SK-N-SH treated with all-trans-retinoic acid at 6 μM for 48 hours (cell line): ENCODE results near the gene MTFP1.

Experiments used
- ATAC-seq: fragments of 200-7000 bp; cut with Tn5 transposase; 3 replicates; pipeline ENCODE4 v1.9.1; 2020; ENCODE audit warnings: mild to moderate bottlenecking, moderate library complexity
- BACH2 ChIP-seq: fragments of 250-450 bp; sonication (Bioruptor Pico); IDR thresholded peaks from 2 replicates; pipeline ENCODE4 v1.9.0; 2021; ENCODE audit warnings: mild to moderate bottlenecking, borderline replicate concordance
- CSDC2 ChIP-seq: fragments of 250-450 bp; sonication (Bioruptor Pico); IDR thresholded peaks from 2 replicates; pipeline ENCODE4 v1.5.0; 2020; ENCODE audit warnings: mild to moderate bottlenecking, moderate library complexity
- GLIS3 ChIP-seq: fragments of 250-450 bp; sonication (Bioruptor Pico); IDR thresholded peaks from 2 replicates; pipeline ENCODE4 v1.5.0; 2020; ENCODE audit warnings: mild to moderate bottlenecking, moderate library complexity
- OSR1 ChIP-seq: fragments of 250-450 bp; sonication (Bioruptor Pico); IDR thresholded peaks from 2 replicates; pipeline ENCODE4 v1.8.0; 2022; ENCODE audit warnings: moderate library complexity, mild to moderate bottlenecking, inconsistent platforms
- PATZ1 ChIP-seq: fragments of 250-450 bp; sonication (Bioruptor Pico); IDR thresholded peaks from 2 replicates; pipeline ENCODE4 v1.8.0; 2020; ENCODE audit warnings: mild to moderate bottlenecking, moderate library complexity, borderline replicate concordance
- POU6F1 ChIP-seq: fragments of 250-450 bp; sonication (Bioruptor Pico); IDR thresholded peaks from 2 replicates; pipeline ENCODE4 v1.8.0; 2021; ENCODE audit warnings: low read depth, mild to moderate bottlenecking, moderate library complexity, borderline replicate concordance
- PPARA ChIP-seq: fragments of 250-450 bp; sonication (Bioruptor Pico); IDR thresholded peaks from 2 replicates; pipeline ENCODE4 v1.5.0; 2020; ENCODE audit warnings: mild to moderate bottlenecking, borderline replicate concordance
- RARB ChIP-seq: fragments of 250-450 bp; sonication (Bioruptor Pico); IDR thresholded peaks from 2 replicates; pipeline ENCODE4 v1.8.0; 2021; ENCODE audit warnings: mild to moderate bottlenecking, moderate library complexity
- TCF4 ChIP-seq: fragments of 250-450 bp; sonication (Bioruptor Pico); IDR thresholded peaks from 2 replicates; pipeline ENCODE4 v1.8.0; 2021; ENCODE audit warnings: mild to moderate bottlenecking, moderate library complexity, borderline replicate concordance
- TOX ChIP-seq: fragments of 250-450 bp; sonication (Bioruptor Pico); IDR thresholded peaks from 2 replicates; pipeline ENCODE4 v1.8.0; 2021; ENCODE audit warnings: mild to moderate bottlenecking, moderate library complexity, borderline replicate concordance
- ZC3H10 ChIP-seq: fragments of 250-450 bp; sonication (Bioruptor Pico); IDR thresholded peaks from 2 replicates; pipeline ENCODE4 v1.5.1; 2021; ENCODE audit warnings: mild to moderate bottlenecking, moderate library complexity
- ZFP3 ChIP-seq: fragments of 250-450 bp; sonication (Bioruptor Pico); IDR thresholded peaks from 2 replicates; pipeline ENCODE4 v1.5.0; 2020; ENCODE audit warnings: mild to moderate bottlenecking, moderate library complexity
- ZFP30 ChIP-seq: fragments of 450-650 bp; formaldehyde crosslinking; IDR thresholded peaks from 2 replicates; pipeline ENCODE4 v1.5.0; 2022; ENCODE audit warnings: mild to moderate bottlenecking, moderate library complexity
- ZNF565 ChIP-seq: fragments of 450-650 bp; formaldehyde crosslinking; conservative IDR thresholded peaks from 2 replicates; pipeline ENCODE4 v1.5.0; 2020; ENCODE audit warnings: low read depth, mild to moderate bottlenecking, moderate library complexity
- ZNF70 ChIP-seq: fragments of 450-650 bp; formaldehyde crosslinking; IDR thresholded peaks from 2 replicates; pipeline ENCODE4 v1.5.0; 2020; ENCODE audit warnings: mild to moderate bottlenecking, moderate library complexity
- ZNF8 ChIP-seq: fragments of 450-650 bp; formaldehyde crosslinking; IDR thresholded peaks from 2 replicates; pipeline ENCODE4 v1.5.0; 2020; ENCODE audit warnings: mild to moderate bottlenecking, moderate library complexity
- TF ChIP-seq, protein P1 (sequence below): fragments of 250-450 bp; sonication (Bioruptor Pico); IDR thresholded peaks from 2 replicates; pipeline ENCODE4 v1.5.0; 2020; ENCODE audit warnings: mild to moderate bottlenecking, moderate library complexity
- TF ChIP-seq, protein P2 (sequence below): fragments of 250-450 bp; sonication (Bioruptor Pico); IDR thresholded peaks from 2 replicates; pipeline ENCODE4 v1.5.1; 2021; ENCODE audit warnings: mild to moderate bottlenecking, moderate library complexity

Gene MTFP1

DNA sequence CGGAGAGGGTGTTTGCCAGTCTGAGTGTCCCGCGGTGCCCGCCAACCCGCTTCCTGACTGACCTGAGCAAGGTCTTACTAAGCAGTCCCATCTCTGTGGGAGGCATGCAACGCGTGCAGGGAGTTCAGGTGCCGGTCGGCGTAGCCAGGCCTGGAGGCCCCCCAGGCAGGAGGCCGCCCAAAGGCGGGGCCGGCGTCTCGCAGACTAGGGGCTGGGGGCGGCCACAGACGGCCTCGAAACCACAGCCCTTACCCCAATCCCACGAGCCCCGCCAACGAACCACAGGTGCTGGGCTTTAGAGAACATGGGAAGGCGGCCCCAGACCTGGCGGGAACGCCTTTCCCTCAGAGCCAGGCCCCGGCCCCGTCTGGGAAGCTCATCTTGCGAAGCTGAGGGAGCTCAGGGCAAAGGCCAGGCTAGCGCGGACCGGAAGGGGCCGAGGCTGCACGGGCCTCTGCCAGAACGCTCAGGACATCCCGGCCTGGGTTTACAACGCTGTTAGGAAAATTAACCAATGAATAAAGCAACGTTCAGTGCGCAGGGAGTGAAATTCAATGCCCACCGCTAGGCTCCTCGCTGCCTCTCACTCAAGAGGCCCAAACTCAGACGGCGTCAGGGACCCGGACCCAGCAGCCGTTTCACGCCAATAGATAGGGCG is 2.1 kb upstream of the MTFP1 start:
- peak; percentile 56 for ATAC-seq
- TF ChIP-seq PATZ1 (CRISPR knock-in tag) (peak; percentile 72; the same call in 1 of the 2 replicates), ZC3H10 (CRISPR knock-in tag) (no peak), CSDC2 (0 out of 2 replicates have a peak, but pooled peaks have one; percentile 32), BACH2 (no peak), GLIS3 (CRISPR knock-in tag) (no peak)

GRCh38 chr22:30423959-30424533 is 1.5 kb upstream of the MTFP1 start:
- TF ChIP-seq BACH2 = no peak
- peak; percentile 80; the same call in 1 of the 2 replicates for TF ChIP-seq PATZ1 (CRISPR knock-in tag)
- 0 out of 2 replicates have a peak, but pooled peaks have one; percentile 24 for TF ChIP-seq TCF4
- TF ChIP-seq, protein P1, sequence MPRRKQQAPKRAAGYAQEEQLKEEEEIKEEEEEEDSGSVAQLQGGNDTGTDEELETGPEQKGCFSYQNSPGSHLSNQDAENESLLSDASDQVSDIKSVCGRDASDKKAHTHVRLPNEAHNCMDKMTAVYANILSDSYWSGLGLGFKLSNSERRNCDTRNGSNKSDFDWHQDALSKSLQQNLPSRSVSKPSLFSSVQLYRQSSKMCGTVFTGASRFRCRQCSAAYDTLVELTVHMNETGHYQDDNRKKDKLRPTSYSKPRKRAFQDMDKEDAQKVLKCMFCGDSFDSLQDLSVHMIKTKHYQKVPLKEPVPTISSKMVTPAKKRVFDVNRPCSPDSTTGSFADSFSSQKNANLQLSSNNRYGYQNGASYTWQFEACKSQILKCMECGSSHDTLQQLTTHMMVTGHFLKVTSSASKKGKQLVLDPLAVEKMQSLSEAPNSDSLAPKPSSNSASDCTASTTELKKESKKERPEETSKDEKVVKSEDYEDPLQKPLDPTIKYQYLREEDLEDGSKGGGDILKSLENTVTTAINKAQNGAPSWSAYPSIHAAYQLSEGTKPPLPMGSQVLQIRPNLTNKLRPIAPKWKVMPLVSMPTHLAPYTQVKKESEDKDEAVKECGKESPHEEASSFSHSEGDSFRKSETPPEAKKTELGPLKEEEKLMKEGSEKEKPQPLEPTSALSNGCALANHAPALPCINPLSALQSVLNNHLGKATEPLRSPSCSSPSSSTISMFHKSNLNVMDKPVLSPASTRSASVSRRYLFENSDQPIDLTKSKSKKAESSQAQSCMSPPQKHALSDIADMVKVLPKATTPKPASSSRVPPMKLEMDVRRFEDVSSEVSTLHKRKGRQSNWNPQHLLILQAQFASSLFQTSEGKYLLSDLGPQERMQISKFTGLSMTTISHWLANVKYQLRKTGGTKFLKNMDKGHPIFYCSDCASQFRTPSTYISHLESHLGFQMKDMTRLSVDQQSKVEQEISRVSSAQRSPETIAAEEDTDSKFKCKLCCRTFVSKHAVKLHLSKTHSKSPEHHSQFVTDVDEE (CRISPR knock-in tag) = 0 out of 2 replicates have a peak, but pooled peaks have one; percentile 11
- peak; percentile 84 for ATAC-seq

DNA sequence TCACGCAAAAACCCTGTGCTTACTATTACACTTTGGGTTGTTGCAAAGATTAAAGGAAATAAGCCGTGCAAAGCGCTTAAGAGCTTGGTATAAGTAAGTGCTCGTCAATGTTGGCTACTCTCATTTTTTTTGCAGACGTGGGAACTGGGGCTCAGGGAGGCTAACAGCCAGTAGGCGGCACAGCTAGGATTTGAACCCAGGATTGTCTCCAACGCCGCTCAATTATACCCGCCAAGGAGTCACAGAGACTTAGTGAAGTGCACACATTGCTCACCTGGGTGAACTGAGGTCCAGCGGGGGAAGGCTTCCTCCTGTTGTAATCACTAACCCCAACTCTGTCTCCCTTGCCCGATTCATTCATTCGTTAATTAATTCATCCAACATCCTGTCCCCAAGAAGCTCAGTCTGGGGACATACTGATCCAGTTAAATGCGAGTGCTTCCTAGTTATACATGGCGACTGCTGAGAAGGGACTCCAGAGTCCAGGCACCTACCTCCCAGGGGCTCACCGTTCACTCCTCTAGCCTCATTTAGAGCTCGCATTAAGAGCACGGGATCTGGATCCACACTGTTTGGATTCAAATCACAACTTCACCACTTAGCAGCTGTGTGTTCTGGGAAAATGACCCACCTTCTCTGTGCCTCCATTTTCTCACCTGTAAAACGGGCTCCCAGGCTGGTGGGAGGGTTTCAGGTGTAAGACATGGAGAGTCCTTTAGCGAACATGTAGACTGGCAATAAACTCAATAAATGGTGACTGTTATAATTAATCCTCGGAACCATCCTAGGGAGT is 838 bp upstream of the MTFP1 start:
- TF ChIP-seq ZFP3 (CRISPR knock-in tag) = no peak
- TF ChIP-seq, protein P1 (CRISPR knock-in tag) = no peak
- TF ChIP-seq, protein P2, sequence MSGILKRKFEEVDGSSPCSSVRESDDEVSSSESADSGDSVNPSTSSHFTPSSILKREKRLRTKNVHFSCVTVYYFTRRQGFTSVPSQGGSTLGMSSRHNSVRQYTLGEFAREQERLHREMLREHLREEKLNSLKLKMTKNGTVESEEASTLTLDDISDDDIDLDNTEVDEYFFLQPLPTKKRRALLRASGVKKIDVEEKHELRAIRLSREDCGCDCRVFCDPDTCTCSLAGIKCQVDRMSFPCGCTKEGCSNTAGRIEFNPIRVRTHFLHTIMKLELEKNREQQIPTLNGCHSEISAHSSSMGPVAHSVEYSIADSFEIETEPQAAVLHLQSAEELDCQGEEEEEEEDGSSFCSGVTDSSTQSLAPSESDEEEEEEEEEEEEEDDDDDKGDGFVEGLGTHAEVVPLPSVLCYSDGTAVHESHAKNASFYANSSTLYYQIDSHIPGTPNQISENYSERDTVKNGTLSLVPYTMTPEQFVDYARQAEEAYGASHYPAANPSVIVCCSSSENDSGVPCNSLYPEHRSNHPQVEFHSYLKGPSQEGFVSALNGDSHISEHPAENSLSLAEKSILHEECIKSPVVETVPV (CRISPR knock-in tag) = no peak
- TF ChIP-seq OSR1 (CRISPR knock-in tag) = no peak
- no peak for TF ChIP-seq POU6F1 (CRISPR knock-in tag)
- TF ChIP-seq TCF4 = no peak
- TF ChIP-seq ZC3H10 (CRISPR knock-in tag) = no peak
- no peak for TF ChIP-seq BACH2
- TF ChIP-seq CSDC2 = no peak
- TF ChIP-seq GLIS3 (CRISPR knock-in tag) = no peak
- no peak for TF ChIP-seq ZNF8 (CRISPR knock-in tag)
- no peak for TF ChIP-seq ZFP30
- TF ChIP-seq PPARA (CRISPR knock-in tag) = no peak
- TF ChIP-seq RARB (CRISPR knock-in tag) = no peak
- no peak for TF ChIP-seq PATZ1 (CRISPR knock-in tag)
- no peak for TF ChIP-seq TOX
- no peak for TF ChIP-seq ZNF565
- TF ChIP-seq ZNF70 = no peak
- ATAC-seq = no peak
